Liver (tissue), 9 donors: ENCODE measurements around the gene NINJ2. TPM values are rescaled to one million over a fixed set of nuclear protein-coding genes. Genes with fewer than 3 reads are reported as not detected.
A peak's percentile ranks its signal among the peaks of the same experiment; 100 is the strongest.

ENCODE experiments used
- DNase-seq: peaks from one replicate; pipeline ENCODE4 v3.0.0-alpha.2; 2017; ENCODE audit warnings: low spot score
- H3K27ac ChIP-seq, 2 donors: one replicate each; pipeline ENCODE4 v1.7.0; 2013; ENCODE audit warnings: inconsistent platforms in 2 of 2, low read length in 2 of 2, control low read depth in 1 of 2, low read depth in 1 of 2, mild to moderate bottlenecking in 1 of 2
- H3K27me3 ChIP-seq, 4 donors: one replicate each; pipeline versions ENCODE4 v1.6.1 to v1.7.0; 2013; ENCODE audit warnings: low read length in 3 of 4, inconsistent platforms in 1 of 4, mild to moderate bottlenecking in 1 of 4, moderate library complexity in 1 of 4; ENCODE audit not compliant: control insufficient read depth in 4 of 4, insufficient read depth in 4 of 4
- H3K36me3 ChIP-seq, 4 donors: one replicate each; pipeline versions ENCODE4 v1.6.1 to v1.7.0; 2013; ENCODE audit warnings: low read length in 3 of 4, mild to moderate bottlenecking in 3 of 4, low read depth in 1 of 4, moderate library complexity in 1 of 4; ENCODE audit not compliant: control insufficient read depth in 4 of 4, insufficient read depth in 3 of 4
- H3K4me1 ChIP-seq, 4 donors: one replicate each; pipeline versions ENCODE4 v1.6.1 to v1.7.0; 2013; ENCODE audit warnings: low read length in 3 of 4, mild to moderate bottlenecking in 3 of 4, moderate library complexity in 1 of 4; ENCODE audit not compliant: control insufficient read depth in 4 of 4, insufficient read depth in 4 of 4
- H3K4me3 ChIP-seq, 3 donors: one replicate each; pipeline versions ENCODE4 v1.6.1 to v1.7.0; 2013; ENCODE audit warnings: low read length in 3 of 3, control low read depth in 1 of 3, low read depth in 1 of 3, mild to moderate bottlenecking in 1 of 3
- H3K9ac ChIP-seq, 2 donors: one replicate each; pipeline ENCODE4 v1.7.0; 2013; ENCODE audit warnings: low read length in 2 of 2, mild to moderate bottlenecking in 2 of 2, moderate library complexity in 2 of 2, control low read depth in 1 of 2, low read depth in 1 of 2
- H3K9me3 ChIP-seq, 4 donors: one replicate each; pipeline versions ENCODE4 v1.6.1 to v1.7.0; 2013; ENCODE audit warnings: low read length in 3 of 4; ENCODE audit not compliant: control insufficient read depth in 4 of 4
- FOXA1 ChIP-seq: IDR thresholded peaks from 2 replicates; pipeline ENCODE4 v1.6.1; 2016; ENCODE audit warnings: antibody characterized with exemption
- FOXA2 ChIP-seq: IDR thresholded peaks from 2 replicates; pipeline ENCODE4 v1.6.1; 2016; ENCODE audit warnings: antibody characterized with exemption
- GABPA ChIP-seq, 2 donors: IDR thresholded peaks in 1 of 2; conservative IDR thresholded peaks in 1 of 2; 2 replicates each; pipeline ENCODE4 v1.6.1; 2016; ENCODE audit warnings: antibody characterized with exemption in 2 of 2, mild to moderate bottlenecking in 1 of 2, moderate library complexity in 1 of 2
- HNF4A ChIP-seq, 2 donors: conservative IDR thresholded peaks; 2 replicates each; pipeline ENCODE4 v1.6.1; 2016; ENCODE audit warnings: antibody characterized with exemption in 2 of 2, mild to moderate bottlenecking in 2 of 2
- HNF4G ChIP-seq: IDR thresholded peaks from 2 replicates; pipeline ENCODE4 v1.6.1; 2016; ENCODE audit warnings: antibody characterized with exemption
- JUND ChIP-seq, 2 donors: IDR thresholded peaks; 2 replicates each; pipeline ENCODE4 v1.6.1; 2016; ENCODE audit warnings: antibody characterized with exemption in 2 of 2
- NR2F2 ChIP-seq: IDR thresholded peaks from 2 replicates; pipeline ENCODE4 v1.6.1; 2016; ENCODE audit warnings: antibody characterized with exemption
- RAD21 ChIP-seq, 2 donors: IDR thresholded peaks; 2 replicates each; pipeline ENCODE4 v1.6.1; 2016; ENCODE audit warnings: antibody characterized with exemption in 2 of 2, mild to moderate bottlenecking in 2 of 2
- RXRA ChIP-seq, 2 donors: IDR thresholded peaks; 2 replicates each; pipeline ENCODE4 v1.6.1; 2017 to 2018; ENCODE audit warnings: antibody characterized with exemption in 2 of 2, mild to moderate bottlenecking in 1 of 2
- SP1 ChIP-seq: IDR thresholded peaks from 2 replicates; pipeline ENCODE4 v1.6.1; 2018; ENCODE audit warnings: antibody characterized with exemption, mild to moderate bottlenecking
- TAF1 ChIP-seq: conservative IDR thresholded peaks from 2 replicates; pipeline ENCODE4 v1.6.1; 2016; ENCODE audit warnings: antibody characterized with exemption, mild to moderate bottlenecking
- YY1 ChIP-seq: IDR thresholded peaks from 2 replicates; pipeline ENCODE4 v1.6.1; 2016; ENCODE audit warnings: antibody characterized with exemption, mild to moderate bottlenecking
- WGBS: extraction: QIAGEN DNeasy Blood & Tissue Kit; methylation state at CpG from one replicate; pipeline ENCODE4 v1.1.7; 2013; 5-methylcytosine and 5-hydroxymethylcytosine counted together
- polyA plus RNA-seq, 2 donors: library from polyadenylated mRNA; stranded (reverse) in 1 of 2; unstranded in 1 of 2; fragments of 200-250 nt in 1 of 2; fragments of >200 nt in 1 of 2; fragmentation: Nextera tagmentation in 1 of 2; extraction: Ambion mirVana in 1 of 2; gene quantifications; one replicate each; pipeline versions ENCODE4 v1.2.1 to v1.2.3, GENCODE V29; 2013 to 2015
- total RNA-seq, 2 donors: library from RNA; depleted of rRNA; stranded (reverse); fragments of >200 nt; gene quantifications; one replicate each; pipeline ENCODE4 v1.2.3, GENCODE V29; 2014
- TF ChIP-seq, protein P1 (sequence below): fragments of 150-350 bp; IDR thresholded peaks from 2 replicates; pipeline ENCODE4 v1.5.1; 2017; ENCODE audit warnings: improper control_type of control experiment, low read depth, low read length; ENCODE audit not compliant: missing input control
- TF ChIP-seq, protein P2 (sequence below): IDR thresholded peaks from 2 replicates; pipeline ENCODE4 v1.6.1; 2016; ENCODE audit warnings: antibody characterized with exemption
- TF ChIP-seq, protein P3 (sequence below): IDR thresholded peaks from 2 replicates; pipeline ENCODE4 v1.6.1; 2016; ENCODE audit warnings: antibody characterized with exemption, mild to moderate bottlenecking
- TF ChIP-seq, protein P4 (sequence below): IDR thresholded peaks from 2 replicates; pipeline ENCODE4 v1.6.1; 2016; ENCODE audit warnings: antibody characterized with exemption
- TF ChIP-seq, protein P5 (sequence below): IDR thresholded peaks from 2 replicates; pipeline ENCODE4 v1.6.1; 2016; ENCODE audit warnings: antibody characterized with exemption
- donor health status: healthy.
- donor health status: healthy.
- donor health status: healthy.
- donor health status: healthy.
- donor health status: healthy.

The NINJ2 gene
- total and polyA plus RNA-seq, 4 donors: 6.7 to 16.5 (median 15.4) TPM

DNA sequence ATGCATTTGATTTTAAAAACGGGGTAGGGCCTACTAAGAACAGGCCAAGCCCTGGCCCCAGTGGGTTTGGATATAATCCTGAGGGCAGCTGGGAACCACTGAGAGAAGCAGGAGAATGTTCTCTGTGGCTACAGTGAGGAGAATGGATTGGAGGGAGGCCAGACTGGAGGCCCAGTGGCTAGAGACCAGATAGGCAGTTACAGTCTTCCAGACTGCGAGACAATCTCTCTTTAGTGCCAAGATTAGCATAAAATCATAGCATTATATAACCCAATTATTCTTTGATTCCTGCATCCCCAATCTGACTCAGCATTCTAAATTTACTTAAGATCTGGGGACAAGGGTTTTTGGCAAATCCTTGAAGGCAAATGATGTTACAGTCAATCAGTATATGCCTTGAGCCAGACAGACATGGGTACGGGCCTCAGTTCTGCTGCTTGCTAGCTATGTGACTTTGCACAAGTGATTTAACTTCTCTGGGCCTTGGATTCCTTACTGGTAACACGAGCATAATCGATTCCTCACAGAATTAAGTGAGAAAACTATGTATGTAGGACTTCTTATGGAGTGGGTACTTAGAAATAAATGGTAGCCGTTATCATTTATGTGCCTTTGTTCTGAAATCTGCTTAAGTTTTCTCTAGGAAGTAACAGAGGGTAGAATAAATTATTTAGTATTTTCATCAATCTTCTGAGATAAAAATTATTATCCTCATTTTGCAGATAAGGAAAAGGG lies 18.3 kb downstream of the NINJ2 start:
- H3K27me3 ChIP-seq: no peaks in the 10 kb centered on the region
- no peaks in the 10 kb centered on the region for H3K9me3 ChIP-seq
- H3K36me3 ChIP-seq: no peaks in the 10 kb centered on the region
- H3K9ac ChIP-seq: peak overlapping the region in 1 of 2 donors; percentile 50
- H3K4me3 ChIP-seq: no peak overlapping the region
- no peak for DNase-seq
- no peak for TF ChIP-seq HNF4G
- no peak for TF ChIP-seq RXRA (IDR thresholded peaks at IDR 0.05)
- TF ChIP-seq FOXA1: no peak
- TF ChIP-seq, protein P1, sequence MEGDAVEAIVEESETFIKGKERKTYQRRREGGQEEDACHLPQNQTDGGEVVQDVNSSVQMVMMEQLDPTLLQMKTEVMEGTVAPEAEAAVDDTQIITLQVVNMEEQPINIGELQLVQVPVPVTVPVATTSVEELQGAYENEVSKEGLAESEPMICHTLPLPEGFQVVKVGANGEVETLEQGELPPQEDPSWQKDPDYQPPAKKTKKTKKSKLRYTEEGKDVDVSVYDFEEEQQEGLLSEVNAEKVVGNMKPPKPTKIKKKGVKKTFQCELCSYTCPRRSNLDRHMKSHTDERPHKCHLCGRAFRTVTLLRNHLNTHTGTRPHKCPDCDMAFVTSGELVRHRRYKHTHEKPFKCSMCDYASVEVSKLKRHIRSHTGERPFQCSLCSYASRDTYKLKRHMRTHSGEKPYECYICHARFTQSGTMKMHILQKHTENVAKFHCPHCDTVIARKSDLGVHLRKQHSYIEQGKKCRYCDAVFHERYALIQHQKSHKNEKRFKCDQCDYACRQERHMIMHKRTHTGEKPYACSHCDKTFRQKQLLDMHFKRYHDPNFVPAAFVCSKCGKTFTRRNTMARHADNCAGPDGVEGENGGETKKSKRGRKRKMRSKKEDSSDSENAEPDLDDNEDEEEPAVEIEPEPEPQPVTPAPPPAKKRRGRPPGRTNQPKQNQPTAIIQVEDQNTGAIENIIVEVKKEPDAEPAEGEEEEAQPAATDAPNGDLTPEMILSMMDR: no peak
- TF ChIP-seq YY1: no peak
- no peak for TF ChIP-seq RAD21 (IDR thresholded peaks at IDR 0.05)
- TF ChIP-seq, protein P2, sequence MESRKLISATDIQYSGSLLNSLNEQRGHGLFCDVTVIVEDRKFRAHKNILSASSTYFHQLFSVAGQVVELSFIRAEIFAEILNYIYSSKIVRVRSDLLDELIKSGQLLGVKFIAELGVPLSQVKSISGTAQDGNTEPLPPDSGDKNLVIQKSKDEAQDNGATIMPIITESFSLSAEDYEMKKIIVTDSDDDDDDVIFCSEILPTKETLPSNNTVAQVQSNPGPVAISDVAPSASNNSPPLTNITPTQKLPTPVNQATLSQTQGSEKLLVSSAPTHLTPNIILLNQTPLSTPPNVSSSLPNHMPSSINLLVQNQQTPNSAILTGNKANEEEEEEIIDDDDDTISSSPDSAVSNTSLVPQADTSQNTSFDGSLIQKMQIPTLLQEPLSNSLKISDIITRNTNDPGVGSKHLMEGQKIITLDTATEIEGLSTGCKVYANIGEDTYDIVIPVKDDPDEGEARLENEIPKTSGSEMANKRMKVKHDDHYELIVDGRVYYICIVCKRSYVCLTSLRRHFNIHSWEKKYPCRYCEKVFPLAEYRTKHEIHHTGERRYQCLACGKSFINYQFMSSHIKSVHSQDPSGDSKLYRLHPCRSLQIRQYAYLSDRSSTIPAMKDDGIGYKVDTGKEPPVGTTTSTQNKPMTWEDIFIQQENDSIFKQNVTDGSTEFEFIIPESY: no peak
- TF ChIP-seq, protein P3, sequence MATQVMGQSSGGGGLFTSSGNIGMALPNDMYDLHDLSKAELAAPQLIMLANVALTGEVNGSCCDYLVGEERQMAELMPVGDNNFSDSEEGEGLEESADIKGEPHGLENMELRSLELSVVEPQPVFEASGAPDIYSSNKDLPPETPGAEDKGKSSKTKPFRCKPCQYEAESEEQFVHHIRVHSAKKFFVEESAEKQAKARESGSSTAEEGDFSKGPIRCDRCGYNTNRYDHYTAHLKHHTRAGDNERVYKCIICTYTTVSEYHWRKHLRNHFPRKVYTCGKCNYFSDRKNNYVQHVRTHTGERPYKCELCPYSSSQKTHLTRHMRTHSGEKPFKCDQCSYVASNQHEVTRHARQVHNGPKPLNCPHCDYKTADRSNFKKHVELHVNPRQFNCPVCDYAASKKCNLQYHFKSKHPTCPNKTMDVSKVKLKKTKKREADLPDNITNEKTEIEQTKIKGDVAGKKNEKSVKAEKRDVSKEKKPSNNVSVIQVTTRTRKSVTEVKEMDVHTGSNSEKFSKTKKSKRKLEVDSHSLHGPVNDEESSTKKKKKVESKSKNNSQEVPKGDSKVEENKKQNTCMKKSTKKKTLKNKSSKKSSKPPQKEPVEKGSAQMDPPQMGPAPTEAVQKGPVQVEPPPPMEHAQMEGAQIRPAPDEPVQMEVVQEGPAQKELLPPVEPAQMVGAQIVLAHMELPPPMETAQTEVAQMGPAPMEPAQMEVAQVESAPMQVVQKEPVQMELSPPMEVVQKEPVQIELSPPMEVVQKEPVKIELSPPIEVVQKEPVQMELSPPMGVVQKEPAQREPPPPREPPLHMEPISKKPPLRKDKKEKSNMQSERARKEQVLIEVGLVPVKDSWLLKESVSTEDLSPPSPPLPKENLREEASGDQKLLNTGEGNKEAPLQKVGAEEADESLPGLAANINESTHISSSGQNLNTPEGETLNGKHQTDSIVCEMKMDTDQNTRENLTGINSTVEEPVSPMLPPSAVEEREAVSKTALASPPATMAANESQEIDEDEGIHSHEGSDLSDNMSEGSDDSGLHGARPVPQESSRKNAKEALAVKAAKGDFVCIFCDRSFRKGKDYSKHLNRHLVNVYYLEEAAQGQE: no peak
- TF ChIP-seq TAF1: no peak
- no peak for TF ChIP-seq SP1
- TF ChIP-seq, protein P4, sequence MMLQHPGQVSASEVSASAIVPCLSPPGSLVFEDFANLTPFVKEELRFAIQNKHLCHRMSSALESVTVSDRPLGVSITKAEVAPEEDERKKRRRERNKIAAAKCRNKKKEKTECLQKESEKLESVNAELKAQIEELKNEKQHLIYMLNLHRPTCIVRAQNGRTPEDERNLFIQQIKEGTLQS: no peak
- no peak for TF ChIP-seq NR2F2
- no peak for TF ChIP-seq HNF4A (conservative IDR thresholded peaks at IDR 0.05)
- TF ChIP-seq JUND (IDR thresholded peaks at IDR 0.05): no peak
- no peak for TF ChIP-seq GABPA (IDR thresholded peaks at IDR 0.05 in 1 of 2, conservative IDR thresholded peaks at IDR 0.05 in 1 of 2)
- TF ChIP-seq FOXA2: no peak
- H3K27ac ChIP-seq: peak overlapping the region; percentile 85 to 86
- 85% methylated on average over 6 of the region's 6 CpGs for WGBS
- peaks cover 22 to 49% (median 40%) of the 10 kb centered on the region in 4 donors for H3K4me1 ChIP-seq

DNA sequence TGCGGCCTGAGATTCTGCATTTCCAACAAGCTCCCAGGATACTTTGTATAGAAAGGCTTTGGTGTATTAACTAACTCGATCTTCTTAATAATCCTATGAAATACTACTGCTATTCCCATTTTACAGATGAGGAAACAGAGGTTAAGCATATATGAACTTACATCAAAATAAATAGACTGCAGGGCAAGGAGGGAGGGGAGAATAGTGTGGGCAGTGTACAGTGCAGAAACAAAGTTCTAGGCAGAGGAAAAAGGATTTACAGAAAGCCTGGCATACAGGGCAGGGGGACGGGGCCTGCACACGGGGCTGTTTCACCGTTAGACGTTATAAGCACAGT lies 19.0 kb downstream of the NINJ2 start:
- H3K4me1 ChIP-seq: peaks cover 22 to 49% (median 40%) of the 10 kb centered on the region in 4 donors
- no peaks in the 10 kb centered on the region for H3K9me3 ChIP-seq
- no peaks in the 10 kb centered on the region for H3K27me3 ChIP-seq
- H3K9ac ChIP-seq: no peak overlapping the region
- peak overlapping the region; percentile 91 to 95 for H3K27ac ChIP-seq
- H3K4me3 ChIP-seq: no peak overlapping the region
- no peak for TF ChIP-seq SP1
- no peak for TF ChIP-seq FOXA2
- TF ChIP-seq, protein P5, sequence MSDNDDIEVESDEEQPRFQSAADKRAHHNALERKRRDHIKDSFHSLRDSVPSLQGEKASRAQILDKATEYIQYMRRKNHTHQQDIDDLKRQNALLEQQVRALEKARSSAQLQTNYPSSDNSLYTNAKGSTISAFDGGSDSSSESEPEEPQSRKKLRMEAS: no peak
- TF ChIP-seq HNF4A (conservative IDR thresholded peaks at IDR 0.05): no peak
- no peak for TF ChIP-seq JUND (IDR thresholded peaks at IDR 0.05)
- no peak for TF ChIP-seq NR2F2
- TF ChIP-seq, protein P3: no peak
- TF ChIP-seq TAF1: no peak
- TF ChIP-seq GABPA (IDR thresholded peaks at IDR 0.05 in 1 of 2, conservative IDR thresholded peaks at IDR 0.05 in 1 of 2): no peak
- TF ChIP-seq, protein P1: no peak
- no peak for DNase-seq
- no peaks in the 10 kb centered on the region for H3K36me3 ChIP-seq
- 92% methylated on average over 6 of the region's 6 CpGs for WGBS
